GM19324 (cell line): ENCODE data around the gene ACTL8.

Experiments used
- ATAC-seq: cut with Tn5 transposase; IDR thresholded peaks from one replicate; pipeline ENCODE4 v1.9.1; 2021; ENCODE audit warnings: mild to moderate bottlenecking, moderate library complexity; ENCODE audit not compliant: unreplicated experiment, low FRiP score

The ACTL8 gene

DNA sequence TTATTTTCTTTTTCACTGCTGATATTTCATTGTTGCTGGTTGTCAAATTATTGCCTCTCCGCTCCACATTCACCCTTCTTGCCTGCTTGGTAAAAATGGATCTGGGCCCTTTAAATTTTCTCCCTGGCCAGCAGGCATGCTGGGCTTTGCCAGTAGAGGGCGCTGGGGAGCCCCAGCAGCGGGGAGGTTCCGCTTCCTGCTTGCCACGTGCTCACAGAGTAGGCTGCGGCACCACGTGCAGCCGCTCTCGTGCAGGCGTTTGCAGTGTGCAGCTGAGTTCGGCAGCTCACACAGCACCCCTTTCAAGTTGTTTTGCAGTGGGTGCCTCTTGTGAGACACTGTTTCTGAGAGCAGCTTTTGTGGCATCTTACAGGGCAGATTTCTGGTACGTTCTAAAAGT lies at the start of gene ACTL8:
ACTL8 (plus strand) TSS at position 214 of the 400 bp plus-strand sequence. CDS start 67,676 bp downstream, outside the sequence.
- no peak for ATAC-seq

DNA sequence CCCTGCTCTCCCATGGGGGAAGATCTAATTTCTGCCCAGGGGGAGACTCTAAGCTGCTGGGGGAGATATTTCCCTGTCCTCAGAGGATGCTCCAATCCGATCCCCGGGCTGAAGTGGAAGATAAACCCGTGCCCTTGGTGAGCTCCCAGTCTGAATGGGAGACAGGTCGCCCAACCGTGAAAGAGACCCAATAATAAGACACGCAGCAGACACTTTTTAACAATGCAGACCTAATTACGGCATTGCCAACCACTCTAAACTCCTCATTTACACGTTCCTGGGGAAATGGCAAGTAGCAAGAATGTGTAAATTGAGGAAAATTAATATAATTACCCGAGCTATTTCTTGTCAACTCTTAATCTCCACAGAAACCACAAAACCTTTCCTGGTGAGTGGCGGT lies 48.7 kb upstream of the ACTL8 start:
- no peak for ATAC-seq

DNA sequence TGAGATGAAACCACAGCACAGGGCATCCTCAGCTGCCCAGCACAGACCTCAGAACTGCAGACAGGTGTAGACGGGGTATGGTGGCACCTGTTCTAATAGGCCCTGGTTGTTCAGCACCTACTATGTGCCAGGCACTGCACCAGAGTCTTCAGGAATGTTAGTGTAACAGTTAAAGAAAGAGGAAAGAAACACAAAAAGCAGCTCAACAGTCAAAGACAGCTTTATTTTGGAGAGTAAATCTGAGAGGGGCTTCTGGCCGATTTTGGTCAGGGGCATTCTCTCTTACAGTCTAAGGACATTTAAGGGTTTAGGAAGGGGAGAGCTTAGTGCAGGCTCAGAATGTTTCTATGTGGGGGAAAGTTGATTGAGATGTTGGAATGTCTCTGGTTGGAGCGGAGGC lies 45.2 kb upstream of the ACTL8 start:
- no peak for ATAC-seq

DNA sequence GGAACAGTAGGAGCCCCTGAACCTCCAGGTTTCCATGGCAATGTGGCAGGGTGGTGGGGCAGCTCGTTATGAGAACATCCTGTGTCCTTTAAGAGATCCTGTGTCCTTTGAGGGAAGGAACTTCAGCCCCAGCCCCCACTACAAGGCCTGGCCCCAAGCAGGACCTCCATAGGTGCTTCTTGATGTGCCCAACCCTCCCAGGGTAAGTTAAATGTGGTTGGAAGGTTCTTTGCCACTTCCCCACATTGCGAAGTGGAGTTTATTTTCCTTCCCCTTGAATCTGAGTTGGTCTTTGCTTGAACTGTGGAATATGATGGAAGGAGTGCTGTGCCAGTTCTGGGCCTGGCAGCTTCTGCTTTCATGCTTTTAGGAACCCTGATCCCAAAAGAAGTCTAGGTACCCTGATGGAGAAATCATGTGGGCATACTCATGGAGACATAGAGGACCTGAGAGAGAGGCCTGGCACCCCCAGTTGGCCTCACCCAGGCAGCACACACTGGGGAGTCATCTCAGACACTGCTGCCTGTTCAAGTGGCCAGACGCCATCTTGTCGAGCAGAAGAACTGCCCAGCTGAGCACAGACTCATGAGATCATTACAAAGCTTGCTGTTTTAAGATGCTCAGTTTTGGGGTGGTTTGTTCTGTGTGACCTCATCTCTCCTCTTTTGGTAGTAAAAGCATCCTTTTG lies 44.1 kb upstream of the ACTL8 start:
- ATAC-seq, result no peak

DNA sequence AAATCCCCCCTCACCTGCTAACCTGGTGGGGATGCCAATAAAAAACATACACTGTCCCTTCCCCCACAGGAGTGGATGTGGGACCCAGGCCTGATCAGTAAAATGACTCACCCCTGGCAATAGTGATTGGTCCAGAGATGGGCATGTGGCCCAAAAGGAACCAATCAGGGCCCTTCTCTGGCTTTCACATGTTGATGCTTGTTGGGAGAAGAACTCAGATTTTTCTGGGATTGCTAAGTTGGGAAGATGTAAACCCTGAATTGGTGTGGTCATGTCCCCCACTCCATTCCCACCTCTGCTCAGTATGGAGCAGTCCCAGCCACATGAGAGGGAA lies 43.6 kb upstream of the ACTL8 start:
- ATAC-seq, result no peak

DNA sequence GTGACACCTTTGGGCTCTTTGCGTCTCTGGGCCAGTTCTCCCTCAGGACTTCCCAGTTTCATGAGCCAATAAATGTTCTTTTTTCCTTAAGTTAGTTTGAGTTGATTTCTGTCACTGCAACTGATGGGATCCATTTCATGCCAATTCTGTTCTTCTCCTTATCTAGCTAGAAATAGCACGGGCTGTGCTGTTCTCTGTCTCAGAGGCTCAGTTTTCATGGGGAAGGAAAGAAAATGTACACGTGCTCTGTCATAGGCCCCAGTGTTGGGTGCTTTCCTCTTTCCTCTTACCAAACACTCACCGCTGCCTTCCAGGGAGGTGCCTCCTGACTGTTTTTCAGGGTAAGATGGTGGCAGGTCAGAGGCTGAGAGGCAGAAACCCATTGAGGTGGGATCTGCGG lies 43.2 kb upstream of the ACTL8 start:
- ATAC-seq, result no peak

DNA sequence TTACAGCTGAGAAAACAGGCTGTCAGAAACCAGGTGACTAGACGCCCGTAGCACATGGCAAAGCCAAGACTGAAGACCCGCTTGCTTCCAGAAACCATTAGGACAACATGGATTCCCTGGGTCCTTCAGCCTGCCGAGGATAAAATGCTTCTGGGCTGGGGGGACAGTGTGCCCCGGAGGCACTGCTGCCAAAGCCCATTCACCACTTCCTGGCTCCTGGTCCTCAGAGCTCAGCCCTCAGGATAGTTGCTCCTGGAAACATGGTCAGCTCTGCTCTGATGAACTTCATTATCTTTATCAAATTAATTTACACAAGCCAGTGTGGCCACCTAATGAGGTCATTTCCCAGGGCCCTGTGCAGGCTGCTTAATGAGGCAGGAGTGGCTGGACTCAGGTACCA lies 41.1 kb upstream of the ACTL8 start:
- ATAC-seq, result no peak

DNA sequence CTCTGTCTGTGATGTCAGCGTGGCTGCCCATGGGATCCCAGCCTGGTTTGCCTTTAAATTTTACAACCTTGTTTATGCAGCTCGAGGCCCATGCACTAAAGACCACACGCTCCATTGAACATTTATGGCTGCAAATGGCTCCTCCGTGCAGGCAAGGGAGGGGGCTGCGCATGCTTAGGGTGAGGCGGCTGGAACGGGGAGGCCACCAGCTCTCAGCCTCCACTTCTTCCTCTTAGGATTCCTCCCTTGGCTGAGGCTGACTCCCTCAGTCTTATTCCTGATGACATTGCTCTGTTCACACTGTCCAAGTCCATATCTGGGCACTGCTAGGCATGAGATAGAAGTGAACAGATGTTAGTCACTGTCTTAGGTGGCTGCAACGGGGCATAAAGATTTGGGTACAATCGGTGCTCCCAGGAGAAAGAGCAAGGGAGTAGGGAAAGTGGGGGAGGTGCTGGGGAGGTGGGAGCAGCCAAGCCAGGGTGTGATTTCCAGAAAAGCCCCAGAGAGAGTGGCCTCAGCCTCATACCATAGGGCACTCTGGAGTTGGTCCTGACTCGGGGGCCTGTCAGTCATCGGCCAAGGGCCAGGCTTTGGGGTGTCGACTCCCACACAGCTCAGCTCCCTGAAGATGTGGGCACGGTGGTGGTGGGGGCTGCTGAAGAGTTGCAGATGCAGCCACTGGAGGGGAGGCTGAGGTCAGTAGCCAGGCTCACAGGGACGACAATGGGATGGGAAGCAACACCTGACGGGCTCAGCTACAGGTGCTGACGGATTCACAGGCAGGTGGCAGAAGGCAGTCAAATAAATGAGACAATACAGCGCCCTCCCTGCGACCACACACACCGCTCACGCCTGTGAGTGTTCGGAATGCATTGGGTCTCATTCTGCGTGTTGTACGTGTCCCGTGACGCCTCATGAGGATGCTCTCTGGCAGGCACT lies 37.3 kb upstream of the ACTL8 start:
- no peak for ATAC-seq

DNA sequence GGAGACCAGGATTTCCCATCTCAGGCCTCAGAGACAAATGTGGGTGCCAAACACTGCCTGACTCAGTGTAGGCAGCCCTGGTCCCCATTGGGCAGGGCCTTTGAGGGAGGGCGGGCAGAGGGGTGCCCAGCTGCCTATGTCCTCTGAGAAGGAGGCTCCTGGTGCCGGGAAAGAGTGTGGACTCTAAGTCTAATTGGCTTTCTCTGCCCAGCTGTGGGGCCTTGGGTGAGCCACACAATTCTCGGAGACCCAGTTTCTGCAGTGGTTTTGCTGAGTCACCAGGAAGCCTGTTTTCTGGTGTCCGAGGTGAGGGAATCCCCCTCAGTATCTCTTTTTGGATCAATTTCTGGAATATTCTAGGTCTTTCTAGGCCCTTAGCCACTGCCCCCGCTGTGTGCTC lies 35.3 kb upstream of the ACTL8 start:
- no peak for ATAC-seq

DNA sequence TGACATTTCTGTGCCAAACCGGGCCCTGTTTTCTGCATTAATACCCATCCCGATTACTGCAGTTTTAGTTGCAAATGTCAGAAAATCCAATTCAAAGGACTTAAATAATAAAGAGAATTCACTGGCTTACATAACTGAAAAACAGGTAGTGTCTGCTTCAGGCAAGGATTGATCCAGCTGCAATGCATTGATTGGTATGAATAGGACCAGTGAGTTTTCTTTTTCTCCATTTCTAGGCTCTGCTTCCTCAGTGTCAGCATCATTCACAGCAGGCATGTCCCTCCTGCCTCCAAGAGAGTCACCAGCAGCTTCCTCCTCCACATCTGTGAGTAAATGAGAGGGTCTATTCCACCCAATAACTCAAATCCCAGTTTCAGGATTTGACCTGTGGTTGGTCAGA lies 33.7 kb upstream of the ACTL8 start:
- ATAC-seq, result no peak

GRCh38 chr1:17723684-17724083 lies 31.4 kb upstream of the ACTL8 start:
- no peak for ATAC-seq

DNA sequence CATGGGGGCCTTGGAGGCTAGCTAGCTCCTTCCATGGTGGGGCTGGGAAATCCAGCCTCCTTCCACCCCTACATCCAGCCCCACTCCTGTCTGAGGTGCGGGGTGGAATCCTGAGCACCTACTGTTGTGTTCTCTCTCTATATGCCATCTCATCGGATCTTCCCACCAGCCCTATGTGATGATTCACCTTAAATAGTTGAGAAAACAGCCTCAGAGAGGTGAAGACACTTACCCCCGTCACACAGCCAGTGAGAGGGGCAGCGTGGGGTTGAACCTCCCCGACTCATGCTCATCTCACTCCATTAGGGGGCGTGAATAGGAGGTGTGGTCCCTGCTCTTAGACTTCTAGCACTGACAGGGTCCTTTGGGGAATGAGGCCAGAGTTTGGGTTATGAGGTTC lies 31.0 kb upstream of the ACTL8 start:
- ATAC-seq, result no peak

GRCh38 chr1:17725084-17725719 lies 29.9 kb upstream of the ACTL8 start:
- no peak for ATAC-seq

- no peak for ATAC-seq
Measured at GRCh38 chr1:17725811-17726582, 29.1 kb upstream of the ACTL8 start.

GRCh38 chr1:17728123-17728712 lies 26.9 kb upstream of the ACTL8 start:
- no peak for ATAC-seq

DNA sequence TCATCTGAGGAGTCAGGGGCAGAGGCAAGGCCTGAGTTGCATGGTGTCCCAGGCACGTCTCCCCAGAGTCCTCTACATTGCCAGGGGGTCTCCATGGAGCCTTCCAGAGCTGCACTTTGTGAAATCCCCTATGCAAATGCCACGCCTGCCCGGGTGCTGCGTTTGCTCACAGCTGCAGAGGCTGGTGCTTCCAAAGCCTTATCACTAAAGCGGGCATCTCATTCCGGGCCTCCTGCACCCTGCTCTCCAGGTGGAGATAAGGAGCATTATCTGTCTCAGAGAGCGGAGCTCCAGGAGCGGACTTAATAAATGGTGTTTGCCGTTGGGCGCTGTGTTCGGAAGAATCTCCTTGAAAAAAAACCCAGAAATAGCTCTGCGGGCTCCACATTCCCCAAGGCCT lies 25.9 kb upstream of the ACTL8 start:
- no peak for ATAC-seq

DNA sequence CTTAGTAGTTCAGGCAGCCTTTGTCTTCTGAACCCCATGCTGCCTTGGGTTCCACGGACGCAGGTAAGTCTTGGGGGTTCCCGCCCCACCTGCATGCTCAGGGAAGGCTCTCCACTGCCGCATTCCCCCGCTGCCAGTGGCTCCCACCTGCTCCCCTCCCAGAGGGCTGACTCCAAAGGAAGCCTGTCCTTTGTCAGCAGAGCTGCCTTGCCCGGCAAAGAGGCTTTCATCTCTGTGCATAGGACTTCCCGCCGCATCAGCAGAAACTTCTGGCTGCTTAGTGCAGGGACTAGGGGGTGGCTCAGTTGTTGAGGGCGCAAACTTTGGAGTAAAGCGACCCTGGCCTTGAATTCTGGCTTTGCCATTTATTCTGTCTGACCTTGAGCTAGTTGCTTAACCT lies 25.2 kb upstream of the ACTL8 start:
- ATAC-seq, result no peak

GRCh38 chr1:17731460-17731859 lies 23.7 kb upstream of the ACTL8 start:
- ATAC-seq, result no peak

- no peak for ATAC-seq
Measured at GRCh38 chr1:17732475-17732874, 22.7 kb upstream of the ACTL8 start.

GRCh38 chr1:17733661-17734060 lies 21.5 kb upstream of the ACTL8 start:
- ATAC-seq, result no peak
